Glutamatergic neuron (in vitro differentiated cells): ENCODE data around the gene ZNF580. TPM values are rescaled to one million over a fixed set of nuclear protein-coding genes. Genes with fewer than 3 reads are reported as not detected.

ENCODE experiments used
- DNase-seq: peaks from one replicate; pipeline ENCODE4 v3.0.0; 2022
- H3K27ac Mint-ChIP-seq: one replicate; pipeline ENCODE4 v1.8.0; 2020; ENCODE audit warnings: mild to moderate bottlenecking, mixed read lengths, inconsistent platforms; ENCODE audit not compliant: unreplicated experiment
- H3K27me3 Mint-ChIP-seq: one replicate; pipeline ENCODE4 v1.8.0; 2020; ENCODE audit warnings: mild to moderate bottlenecking, moderate library complexity, mixed read lengths, inconsistent platforms; ENCODE audit not compliant: unreplicated experiment
- H3K36me3 Mint-ChIP-seq: one replicate; pipeline ENCODE4 v1.8.0; 2020; ENCODE audit warnings: mild to moderate bottlenecking, mixed read lengths, inconsistent platforms; ENCODE audit not compliant: unreplicated experiment
- H3K4me1 Mint-ChIP-seq: one replicate; pipeline ENCODE4 v1.8.0; 2020; ENCODE audit warnings: mild to moderate bottlenecking, low read depth, mixed read lengths, inconsistent platforms; ENCODE audit not compliant: unreplicated experiment
- H3K4me3 Mint-ChIP-seq: one replicate; pipeline ENCODE4 v1.8.0; 2020; ENCODE audit warnings: mild to moderate bottlenecking, mixed read lengths, inconsistent platforms; ENCODE audit not compliant: unreplicated experiment
- H3K9me3 Mint-ChIP-seq: one replicate; pipeline ENCODE4 v1.8.0; 2020; ENCODE audit warnings: mild to moderate bottlenecking, moderate library complexity, mixed read lengths, inconsistent platforms; ENCODE audit not compliant: unreplicated experiment
- total RNA-seq: library from RNA; stranded (reverse); fragmentation: NEBNext Ultra II Directional; extraction: Animal tissue kit (Norgen Biotek cat#: 25700); gene quantifications from one replicate; pipeline ENCODE4 v1.2.1, GENCODE V29; 2021; ENCODE audit not compliant: unreplicated experiment
- TF ChIP-seq, protein P1 (sequence below): fragments of 200-600 bp; sonication (generic); IDR thresholded peaks from one replicate; pipeline ENCODE4 v1.5.0; 2021; ENCODE audit not compliant: partially characterized antibody, unreplicated experiment

The ZNF580 gene
- total RNA-seq, 1 donor from 2014 or later, result 43.6 TPM

DNA sequence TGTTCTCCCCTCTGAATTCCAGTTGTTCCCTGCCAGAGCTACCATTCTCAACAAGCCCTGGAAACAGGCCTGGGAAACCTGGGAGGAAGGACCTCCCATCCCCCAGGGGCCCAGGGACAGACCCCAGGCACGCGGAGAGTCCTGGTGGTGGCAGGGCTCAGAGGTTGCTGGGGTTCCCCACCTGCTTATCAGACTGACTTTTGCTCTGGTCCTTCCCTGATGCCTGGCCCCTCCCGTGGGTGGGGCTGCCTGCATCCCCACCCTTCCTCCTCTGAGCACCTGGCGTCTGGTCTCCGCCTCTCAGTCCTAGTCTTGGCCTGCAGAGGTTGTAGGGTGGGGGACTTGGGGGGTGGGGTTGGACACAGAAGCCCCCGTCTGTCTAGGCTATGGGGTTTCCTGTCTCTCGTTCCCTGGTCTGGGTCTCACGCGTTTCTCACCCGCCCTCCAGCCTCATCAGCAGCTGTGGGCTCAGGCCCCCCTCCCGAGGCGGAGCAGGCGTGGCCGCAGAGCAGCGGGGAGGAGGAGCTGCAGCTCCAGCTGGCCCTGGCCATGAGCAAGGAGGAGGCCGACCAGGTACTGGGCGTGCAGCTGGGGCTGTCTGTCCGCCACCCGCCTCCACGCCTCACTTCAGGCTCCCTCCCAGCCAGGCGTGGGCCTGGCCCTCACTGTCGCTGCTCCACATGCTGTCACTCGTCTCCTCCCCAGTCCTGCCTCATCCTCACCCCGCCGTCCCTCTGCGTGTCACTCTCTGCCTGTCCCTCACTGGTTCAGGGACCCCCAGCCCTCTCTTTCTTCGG, 47.8 kb downstream of the ZNF580 start:
- Mint-ChIP-seq H3K27me3 (peaks cover 1% of the 10 kb centered on the region), H3K36me3 (no peaks in the 10 kb centered on the region), H3K27ac (peak overlapping the region; percentile 92), H3K4me1 (no peaks in the 10 kb centered on the region), H3K9me3 (peaks cover 2% of the 10 kb centered on the region), H3K4me3 (peak overlapping the region; percentile 25)
- DNase-seq, result peak; percentile 76
- TF ChIP-seq, protein P1, sequence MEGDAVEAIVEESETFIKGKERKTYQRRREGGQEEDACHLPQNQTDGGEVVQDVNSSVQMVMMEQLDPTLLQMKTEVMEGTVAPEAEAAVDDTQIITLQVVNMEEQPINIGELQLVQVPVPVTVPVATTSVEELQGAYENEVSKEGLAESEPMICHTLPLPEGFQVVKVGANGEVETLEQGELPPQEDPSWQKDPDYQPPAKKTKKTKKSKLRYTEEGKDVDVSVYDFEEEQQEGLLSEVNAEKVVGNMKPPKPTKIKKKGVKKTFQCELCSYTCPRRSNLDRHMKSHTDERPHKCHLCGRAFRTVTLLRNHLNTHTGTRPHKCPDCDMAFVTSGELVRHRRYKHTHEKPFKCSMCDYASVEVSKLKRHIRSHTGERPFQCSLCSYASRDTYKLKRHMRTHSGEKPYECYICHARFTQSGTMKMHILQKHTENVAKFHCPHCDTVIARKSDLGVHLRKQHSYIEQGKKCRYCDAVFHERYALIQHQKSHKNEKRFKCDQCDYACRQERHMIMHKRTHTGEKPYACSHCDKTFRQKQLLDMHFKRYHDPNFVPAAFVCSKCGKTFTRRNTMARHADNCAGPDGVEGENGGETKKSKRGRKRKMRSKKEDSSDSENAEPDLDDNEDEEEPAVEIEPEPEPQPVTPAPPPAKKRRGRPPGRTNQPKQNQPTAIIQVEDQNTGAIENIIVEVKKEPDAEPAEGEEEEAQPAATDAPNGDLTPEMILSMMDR, result no peak

DNA sequence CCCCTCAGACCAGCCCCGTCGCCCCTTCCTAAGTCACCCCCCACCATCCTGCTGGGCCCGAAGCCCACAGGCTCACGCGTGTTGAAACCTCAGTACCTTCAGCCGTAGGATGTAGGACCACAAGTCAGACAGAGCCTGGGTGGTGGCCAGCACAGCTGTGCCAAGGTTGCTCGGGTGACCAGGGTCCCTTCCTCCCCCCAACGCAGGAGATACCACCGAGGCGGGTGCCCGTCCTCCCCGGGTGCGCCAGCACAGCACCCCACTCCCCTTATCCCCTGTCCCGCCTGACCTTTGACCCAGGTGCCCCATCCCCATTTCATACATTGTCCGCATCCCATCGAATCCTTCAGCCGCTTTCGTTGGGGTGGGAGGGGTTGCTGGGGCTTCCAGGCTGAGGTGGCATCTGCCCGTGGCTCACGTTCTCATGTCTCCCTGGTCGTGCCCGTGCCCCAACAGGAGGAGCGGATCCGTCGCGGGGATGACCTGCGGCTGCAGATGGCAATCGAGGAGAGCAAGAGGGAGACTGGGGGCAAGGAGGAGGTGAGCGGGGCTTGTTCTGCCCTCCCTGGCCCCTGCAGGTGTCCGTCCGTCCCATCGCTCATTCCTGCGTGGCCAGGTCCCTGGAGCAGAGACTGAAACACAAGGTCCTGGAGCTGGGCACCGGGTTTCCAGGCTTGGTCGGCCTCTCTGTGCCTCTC, 48.8 kb downstream of the ZNF580 start:
- H3K4me3 Mint-ChIP-seq, result no peak overlapping the region
- H3K36me3 Mint-ChIP-seq, result no peaks in the 10 kb centered on the region
- no peak for DNase-seq
- no peak overlapping the region for H3K27ac Mint-ChIP-seq
- peaks cover 1% of the 10 kb centered on the region for H3K27me3 Mint-ChIP-seq
- TF ChIP-seq, protein P1, result no peak
- no peaks in the 10 kb centered on the region for H3K4me1 Mint-ChIP-seq
- H3K9me3 Mint-ChIP-seq, result peaks cover 4% of the 10 kb centered on the region

DNA sequence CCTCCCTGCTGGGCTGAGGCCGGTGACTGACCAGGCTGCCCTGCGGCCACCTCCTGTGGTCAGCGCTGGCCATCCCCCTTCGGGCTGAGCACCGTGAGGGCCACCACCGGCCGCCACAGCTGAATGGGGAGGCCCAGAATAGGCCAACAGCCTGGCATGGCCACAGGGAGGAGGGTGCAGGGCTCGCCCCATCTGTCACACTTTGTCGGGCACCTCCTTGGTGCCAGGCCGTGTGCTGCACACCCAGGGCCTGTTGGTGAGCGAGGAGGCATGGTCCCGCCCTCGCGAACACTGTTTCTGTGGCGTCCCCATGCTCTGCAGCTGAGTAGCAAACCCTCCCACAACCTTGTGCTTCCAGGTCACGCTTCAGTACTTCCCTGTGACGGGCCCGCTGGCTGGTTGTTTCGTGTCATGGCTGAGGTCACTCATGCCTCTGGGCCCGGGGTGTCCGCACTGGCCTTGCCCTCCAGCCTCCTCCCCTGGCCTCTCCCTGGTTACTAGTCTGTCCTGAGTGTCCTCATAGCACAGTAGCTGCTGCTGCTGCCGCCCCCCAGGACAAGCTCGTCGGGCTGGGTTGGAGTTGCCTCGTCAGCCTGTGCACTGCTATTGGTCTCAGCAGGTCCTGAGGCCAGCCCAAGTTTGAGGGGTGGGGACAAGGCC, 49.4 kb downstream of the ZNF580 start:
- peaks cover 4% of the 10 kb centered on the region for H3K9me3 Mint-ChIP-seq
- H3K4me3 Mint-ChIP-seq, result no peak overlapping the region

DNA sequence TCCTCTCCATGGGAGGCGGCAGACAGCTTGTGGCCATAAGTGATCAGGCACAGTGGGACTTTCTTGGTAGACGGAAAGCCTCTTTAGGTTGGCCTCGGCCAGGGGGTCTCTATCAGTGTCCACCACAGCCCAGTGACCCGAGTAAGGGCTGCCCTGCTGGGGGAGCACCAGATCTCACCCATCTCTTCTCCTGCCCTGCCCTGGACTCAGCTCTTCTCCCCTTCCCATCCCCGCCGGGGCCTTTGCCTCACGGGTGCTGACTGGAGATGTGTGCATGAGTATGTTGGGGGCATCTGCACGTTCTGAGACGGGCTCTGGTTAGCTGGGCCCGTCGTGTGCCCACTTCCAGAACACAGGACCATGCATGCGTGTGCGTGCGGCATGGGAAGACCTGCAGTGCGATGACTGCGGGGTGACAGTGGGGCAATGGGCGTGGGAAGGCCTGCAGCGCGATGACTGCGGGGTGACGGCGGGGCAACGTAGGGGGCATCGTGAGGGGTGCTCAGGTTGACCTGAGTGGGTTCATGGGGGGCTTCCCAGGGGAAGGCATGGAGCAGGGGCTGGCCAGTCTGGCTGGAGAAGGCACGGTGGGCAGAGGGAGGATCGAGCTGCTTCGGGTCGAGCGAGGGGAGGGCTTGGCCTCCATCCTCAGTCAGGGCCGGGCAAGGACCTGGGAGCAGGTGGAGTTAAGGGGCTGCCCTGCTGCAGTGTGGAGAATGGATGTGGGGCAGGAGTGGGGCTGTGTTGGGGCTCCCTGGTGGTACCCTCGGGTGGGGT, 50.2 kb downstream of the ZNF580 start:
- H3K9me3 Mint-ChIP-seq, result peaks cover 4% of the 10 kb centered on the region
- no peak overlapping the region for H3K27ac Mint-ChIP-seq
- no peak for DNase-seq
- no peaks in the 10 kb centered on the region for H3K4me1 Mint-ChIP-seq
- H3K27me3 Mint-ChIP-seq, result peaks cover 3% of the 10 kb centered on the region
- TF ChIP-seq, protein P1, result no peak
- H3K4me3 Mint-ChIP-seq, result no peak overlapping the region
- H3K36me3 Mint-ChIP-seq, result no peaks in the 10 kb centered on the region

More for the DNA sequence above, 49.4 kb downstream of the ZNF580 start:
- TF ChIP-seq, protein P1, result no peak
- no peak for DNase-seq
- Mint-ChIP-seq H3K4me1 (no peaks in the 10 kb centered on the region), H3K36me3 (no peaks in the 10 kb centered on the region), H3K27me3 (peaks cover 1% of the 10 kb centered on the region), H3K27ac (no peak overlapping the region)
